Endothelial cell of umbilical vein (primary cell): ENCODE results near the gene FDX1.

Source experiments
- CTCF ChIP-seq, 2 donors: IDR thresholded peaks; 1 replicate in 1 of 2; 2 replicates in 1 of 2; pipeline ENCODE4 v1.5.1; 2011; ENCODE audit warnings: low read length in 2 of 2, mild to moderate bottlenecking in 2 of 2, moderate library complexity in 2 of 2, control low read depth in 1 of 2, inconsistent platforms in 1 of 2, low read depth in 1 of 2; ENCODE audit not compliant: insufficient read depth in 1 of 2; ENCODE audit errors: extremely low read depth in 1 of 2
- EZH2 ChIP-seq: IDR thresholded peaks from 2 replicates; pipeline ENCODE4 v1.6.1; 2012; ENCODE audit warnings: borderline replicate concordance, low read depth, mild to moderate bottlenecking, moderate library complexity, low read length, inconsistent platforms; ENCODE audit not compliant: severe bottlenecking
- FOS ChIP-seq: IDR thresholded peaks from 2 replicates; pipeline ENCODE4 v1.6.1; 2011; ENCODE audit warnings: mild to moderate bottlenecking, low read length, moderate library complexity, borderline replicate concordance; ENCODE audit not compliant: insufficient read depth
- GATA2 ChIP-seq: IDR thresholded peaks from 2 replicates; pipeline ENCODE4 v1.7.0; 2011; ENCODE audit warnings: low read depth, mild to moderate bottlenecking, moderate library complexity, mixed read lengths, low read length; ENCODE audit not compliant: insufficient read length, insufficient read depth
- JUN ChIP-seq: IDR thresholded peaks from 2 replicates; pipeline ENCODE4 v1.6.1; 2011; ENCODE audit warnings: borderline replicate concordance, low read depth; ENCODE audit not compliant: insufficient read length, insufficient read depth
- MAX ChIP-seq: IDR thresholded peaks from 2 replicates; pipeline ENCODE4 v1.6.1; 2011; ENCODE audit not compliant: insufficient read depth, insufficient read length
- MYC ChIP-seq: IDR thresholded peaks from one replicate; pipeline ENCODE4 v1.6.1; 2011; ENCODE audit warnings: mild to moderate bottlenecking, low read depth, low read length
- POLR2A ChIP-seq: IDR thresholded peaks from 2 replicates; pipeline ENCODE4 v1.6.1; 2012; ENCODE audit warnings: low read depth, mild to moderate bottlenecking, control low read depth, low read length
- POLR2AphosphoS5 ChIP-seq: IDR thresholded peaks from 2 replicates; pipeline ENCODE4 v1.6.1; 2012; ENCODE audit warnings: low read depth, mild to moderate bottlenecking, control low read depth, low read length, moderate library complexity; ENCODE audit not compliant: insufficient read depth

DNA sequence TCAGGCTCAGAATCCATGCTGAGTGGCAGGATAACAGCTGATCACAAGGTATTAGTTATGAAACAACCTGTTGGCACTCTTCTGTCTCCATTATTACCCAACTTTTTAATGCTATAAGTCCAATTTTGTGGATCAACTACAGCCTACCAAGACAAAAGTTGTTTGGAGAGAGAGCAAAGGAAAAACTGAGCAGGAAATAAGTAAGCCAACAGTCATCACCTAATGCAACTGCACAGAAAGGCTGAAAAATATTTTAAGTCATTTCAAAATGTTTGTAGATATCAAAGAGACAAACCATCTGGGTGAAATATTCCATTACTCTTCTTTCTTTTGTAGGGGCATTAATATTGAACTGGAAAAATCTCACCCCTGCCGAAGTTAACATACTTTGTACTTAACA, 41.6 kb downstream of the FDX1 start:
- TF ChIP-seq POLR2A (no peak), CTCF (IDR thresholded peaks at IDR 0.05; ENCODE audit: extremely low read depth in 1 of 2, insufficient read depth in 1 of 2, low read depth in 1 of 2, low read length in 2 of 2) (no peak), EZH2 (no peak), GATA2 (no peak), POLR2AphosphoS5 (no peak), JUN (no peak), MAX (no peak), FOS (peak; percentile 27), MYC (no peak)
